WERI-Rb-1 (cell line): Measurements from ENCODE around the gene LMNTD2.
A peak's percentile ranks its signal among the peaks of the same experiment; 100 is the strongest.

Source experiments
- DNase-seq: peaks from one replicate; pipeline ENCODE4 v3.0.0-alpha.2; 2020
- H3K27ac ChIP-seq: fragments of 250-450 bp; sonication (Bioruptor Pico); 2 replicates; pipeline ENCODE4 v1.5.1; 2020; ENCODE audit warnings: mild to moderate bottlenecking, moderate library complexity
- H3K27me3 ChIP-seq: fragments of 250-450 bp; sonication (Bioruptor Pico); 2 replicates; pipeline ENCODE4 v1.5.1; 2021; ENCODE audit warnings: mild to moderate bottlenecking, low read depth, moderate library complexity; ENCODE audit not compliant: insufficient read depth, severe bottlenecking
- H3K36me3 ChIP-seq: fragments of 250-450 bp; sonication (Bioruptor Pico); 2 replicates; pipeline ENCODE4 v1.5.1; 2020; ENCODE audit warnings: mild to moderate bottlenecking, moderate library complexity
- H3K4me3 ChIP-seq: 2 replicates; pipeline ENCODE4 v1.5.1; 2011; ENCODE audit warnings: low read depth, mild to moderate bottlenecking, control low read depth, low read length
- H3K9me3 ChIP-seq: fragments of 250-450 bp; sonication (Bioruptor Pico); 2 replicates; pipeline ENCODE4 v1.5.1; 2021; ENCODE audit warnings: mild to moderate bottlenecking, moderate library complexity; ENCODE audit not compliant: severe bottlenecking
- TF ChIP-seq, protein P1 (sequence below): IDR thresholded peaks from 2 replicates; pipeline ENCODE4 v1.5.1; 2011; ENCODE audit warnings: low read depth, mild to moderate bottlenecking, control low read depth, inconsistent platforms, low read length

Gene LMNTD2

DNA sequence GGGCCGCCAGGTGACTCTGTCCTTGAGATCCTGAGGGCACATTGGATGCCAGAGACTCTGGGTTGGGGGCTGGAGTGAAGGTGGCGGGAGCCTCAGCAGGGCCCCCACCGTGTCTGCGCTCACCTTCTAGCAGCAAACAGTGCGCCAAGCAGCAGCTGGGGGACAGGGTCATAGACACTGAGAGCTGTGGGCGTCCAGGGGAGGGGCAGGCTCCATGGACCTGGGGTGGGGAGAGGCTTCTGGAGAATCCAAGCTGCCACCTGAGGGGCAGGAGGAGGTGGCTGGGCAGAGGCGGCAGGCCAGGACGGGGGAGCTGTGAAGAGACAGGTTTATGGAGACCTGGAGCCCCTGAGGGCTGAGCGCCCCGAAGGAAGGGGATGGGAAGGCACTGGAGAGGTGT, 23.7 kb upstream of the LMNTD2 start:
- H3K9me3 ChIP-seq, result no peaks in the 10 kb centered on the region
- H3K27me3 ChIP-seq, result no peaks in the 10 kb centered on the region
- DNase-seq, result no peak
- no peak overlapping the region for H3K27ac ChIP-seq
- TF ChIP-seq, protein P1, sequence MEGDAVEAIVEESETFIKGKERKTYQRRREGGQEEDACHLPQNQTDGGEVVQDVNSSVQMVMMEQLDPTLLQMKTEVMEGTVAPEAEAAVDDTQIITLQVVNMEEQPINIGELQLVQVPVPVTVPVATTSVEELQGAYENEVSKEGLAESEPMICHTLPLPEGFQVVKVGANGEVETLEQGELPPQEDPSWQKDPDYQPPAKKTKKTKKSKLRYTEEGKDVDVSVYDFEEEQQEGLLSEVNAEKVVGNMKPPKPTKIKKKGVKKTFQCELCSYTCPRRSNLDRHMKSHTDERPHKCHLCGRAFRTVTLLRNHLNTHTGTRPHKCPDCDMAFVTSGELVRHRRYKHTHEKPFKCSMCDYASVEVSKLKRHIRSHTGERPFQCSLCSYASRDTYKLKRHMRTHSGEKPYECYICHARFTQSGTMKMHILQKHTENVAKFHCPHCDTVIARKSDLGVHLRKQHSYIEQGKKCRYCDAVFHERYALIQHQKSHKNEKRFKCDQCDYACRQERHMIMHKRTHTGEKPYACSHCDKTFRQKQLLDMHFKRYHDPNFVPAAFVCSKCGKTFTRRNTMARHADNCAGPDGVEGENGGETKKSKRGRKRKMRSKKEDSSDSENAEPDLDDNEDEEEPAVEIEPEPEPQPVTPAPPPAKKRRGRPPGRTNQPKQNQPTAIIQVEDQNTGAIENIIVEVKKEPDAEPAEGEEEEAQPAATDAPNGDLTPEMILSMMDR, result no peak
- no peak overlapping the region for H3K4me3 ChIP-seq
- H3K36me3 ChIP-seq, result peaks cover 68% of the 10 kb centered on the region

GRCh38 chr11:581752-582151, 21.2 kb upstream of the LMNTD2 start:
- Histone ChIP-seq H3K4me3 (no peak overlapping the region), H3K36me3 (peaks cover 61% of the 10 kb centered on the region), H3K9me3 (no peaks in the 10 kb centered on the region), H3K27me3 (no peaks in the 10 kb centered on the region), H3K27ac (peak overlapping the region; percentile 90)
- DNase-seq, result peak; percentile 55
- TF ChIP-seq, protein P1, result peak; percentile 35; the same call in 1 of the 2 replicates

- no peaks in the 10 kb centered on the region for H3K27me3 ChIP-seq
- DNase-seq, result no peak
- TF ChIP-seq, protein P1, result no peak
- no peak overlapping the region for H3K4me3 ChIP-seq
- H3K36me3 ChIP-seq, result peaks cover 57% of the 10 kb centered on the region
- no peaks in the 10 kb centered on the region for H3K9me3 ChIP-seq
- peak overlapping the region; percentile 90 for H3K27ac ChIP-seq
Measured at GRCh38 chr11:581342-581741, 20.8 kb upstream of the LMNTD2 start.

DNA sequence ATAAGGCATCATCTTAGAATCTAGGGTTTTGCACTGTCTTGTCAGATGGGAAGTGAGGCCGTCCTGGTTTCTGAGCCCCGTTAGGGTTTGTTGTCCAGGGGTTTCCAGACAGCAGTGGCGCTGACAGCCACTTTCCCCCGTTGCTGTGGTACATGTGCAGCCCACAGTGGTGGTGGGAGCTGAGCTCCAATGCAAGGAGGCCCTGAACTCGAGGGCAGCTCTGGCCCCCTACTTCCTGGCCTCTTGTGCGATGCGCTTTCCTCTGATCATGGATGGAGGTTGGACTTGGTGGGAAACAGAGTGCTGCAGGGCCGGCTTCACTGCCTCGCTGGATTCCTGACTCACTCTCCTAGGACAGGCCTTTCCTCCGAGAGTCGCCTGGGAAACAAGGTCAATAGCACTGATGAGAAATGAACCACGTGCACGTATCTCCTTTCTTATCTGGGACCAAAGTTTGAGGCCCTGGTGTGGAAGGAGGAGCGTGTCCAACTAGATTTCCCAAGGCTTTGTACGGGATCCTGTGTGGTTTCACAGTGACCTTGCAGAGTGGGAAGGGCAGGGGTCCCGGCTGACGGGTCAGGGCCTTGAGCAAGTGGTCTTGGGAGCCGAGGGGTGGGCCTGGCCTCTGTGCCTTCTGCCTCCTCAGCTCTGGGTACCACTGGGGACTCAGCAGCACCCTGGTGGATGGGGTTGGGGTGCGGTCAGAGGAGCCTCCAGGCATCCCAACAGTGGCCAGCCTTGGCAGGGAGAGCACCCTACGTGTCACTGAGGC, 19.5 kb upstream of the LMNTD2 start:
- no peak overlapping the region for H3K27ac ChIP-seq
- H3K4me3 ChIP-seq, result no peak overlapping the region
- no peaks in the 10 kb centered on the region for H3K27me3 ChIP-seq
- TF ChIP-seq, protein P1, result no peak
- no peak for DNase-seq
- no peaks in the 10 kb centered on the region for H3K9me3 ChIP-seq
- peaks cover 50% of the 10 kb centered on the region for H3K36me3 ChIP-seq

- Histone ChIP-seq H3K4me3 (no peak overlapping the region), H3K9me3 (no peaks in the 10 kb centered on the region), H3K27me3 (no peaks in the 10 kb centered on the region), H3K36me3 (peaks cover 40% of the 10 kb centered on the region), H3K27ac (no peak overlapping the region)
- no peak for DNase-seq
- TF ChIP-seq, protein P1, result no peak
Measured at GRCh38 chr11:578276-579035, 17.9 kb upstream of the LMNTD2 start.
